CD8-positive, alpha-beta memory T cell (primary cell): ENCODE data around the gene CA5A. TPM values are rescaled to one million over a fixed set of nuclear protein-coding genes. Genes with fewer than 3 reads are reported as not detected.

ENCODE experiments used
- CTCF ChIA-PET: fragments of 350-600 bp; sonication (Branson Sonifier 250); formaldehyde crosslinking; loops from one replicate; lab custom pipeline; 2021; ENCODE audit warnings: antibody characterized with exemption; lab: Charles Lee
- POLR2A ChIA-PET: fragments of 350-600 bp; sonication (Branson Sonifier 250); formaldehyde crosslinking; loops from one replicate; lab custom pipeline; 2021; ENCODE audit warnings: antibody characterized with exemption; lab: Charles Lee
- DNase-seq, 5 donors: peaks; one replicate each; pipeline versions ENCODE4 v3.0.0 to v3.0.0-alpha.2; 2020 to 2022; ENCODE audit warnings: mixed read lengths in 1 of 5
- H3K27ac ChIP-seq: one replicate; pipeline ENCODE4 v1.7.0; 2013; ENCODE audit warnings: low read depth, mild to moderate bottlenecking, low read length, moderate library complexity
- H3K27me3 ChIP-seq: 2 replicates; pipeline ENCODE4 v1.7.0; 2013; ENCODE audit warnings: low read length, mild to moderate bottlenecking; ENCODE audit not compliant: insufficient read depth, poor library complexity, severe bottlenecking
- H3K36me3 ChIP-seq: 2 replicates; pipeline ENCODE4 v1.7.0; 2013; ENCODE audit warnings: mild to moderate bottlenecking, low read length, moderate library complexity; ENCODE audit not compliant: insufficient read depth
- H3K4me1 ChIP-seq: 2 replicates; pipeline ENCODE4 v1.7.0; 2013; ENCODE audit warnings: mild to moderate bottlenecking, low read length, moderate library complexity; ENCODE audit not compliant: insufficient read depth
- H3K4me3 ChIP-seq: 2 replicates; pipeline ENCODE4 v1.7.0; 2013; ENCODE audit warnings: mild to moderate bottlenecking, low read length
- H3K9me3 ChIP-seq: 2 replicates; pipeline ENCODE4 v1.7.0; 2013; ENCODE audit warnings: mild to moderate bottlenecking, low read length
- H3K27ac Mint-ChIP-seq, 8 donors: one replicate each; pipeline ENCODE4 v1.8.0; 2020 to 2021; ENCODE audit warnings: mixed read lengths in 8 of 8, mild to moderate bottlenecking in 6 of 8, inconsistent platforms in 3 of 8, moderate library complexity in 3 of 8
- H3K27me3 Mint-ChIP-seq, 2 donors: one replicate each; pipeline ENCODE4 v1.8.0; 2020 to 2021; ENCODE audit warnings: mixed read lengths in 2 of 2, mild to moderate bottlenecking in 1 of 2, moderate library complexity in 1 of 2
- H3K36me3 Mint-ChIP-seq, 3 donors: one replicate each; pipeline ENCODE4 v1.8.0; 2020 to 2021; ENCODE audit warnings: mixed read lengths in 3 of 3, inconsistent platforms in 1 of 3, mild to moderate bottlenecking in 1 of 3
- H3K4me1 Mint-ChIP-seq, 3 donors: one replicate each; pipeline ENCODE4 v1.8.0; 2020 to 2021; ENCODE audit warnings: mixed read lengths in 3 of 3, inconsistent platforms in 1 of 3, mild to moderate bottlenecking in 1 of 3
- H3K4me3 Mint-ChIP-seq, 7 donors: one replicate each; pipeline ENCODE4 v1.8.0; 2020 to 2021; ENCODE audit warnings: mixed read lengths in 7 of 7, mild to moderate bottlenecking in 6 of 7, moderate library complexity in 4 of 7, inconsistent platforms in 2 of 7
- H3K9me3 Mint-ChIP-seq, 5 donors: one replicate each; pipeline ENCODE4 v1.8.0; 2020 to 2022; ENCODE audit warnings: mixed read lengths in 5 of 5, mild to moderate bottlenecking in 3 of 5, moderate library complexity in 2 of 5, inconsistent platforms in 1 of 5
- polyA plus RNA-seq: library from polyadenylated mRNA; unstranded; fragments of 300-500 nt; fragmentation: Illumina TruSeq; gene quantifications from one replicate; pipeline ENCODE4 v1.2.3, GENCODE V29; 2021
- total RNA-seq, 2 experiments: library from RNA; stranded (reverse); gene quantifications; one replicate each; pipeline ENCODE4 v1.2.3, GENCODE V29; 2021

The CA5A gene
- total and polyA plus RNA-seq, 3 experiments from 2014 or later: not detected

DNA sequence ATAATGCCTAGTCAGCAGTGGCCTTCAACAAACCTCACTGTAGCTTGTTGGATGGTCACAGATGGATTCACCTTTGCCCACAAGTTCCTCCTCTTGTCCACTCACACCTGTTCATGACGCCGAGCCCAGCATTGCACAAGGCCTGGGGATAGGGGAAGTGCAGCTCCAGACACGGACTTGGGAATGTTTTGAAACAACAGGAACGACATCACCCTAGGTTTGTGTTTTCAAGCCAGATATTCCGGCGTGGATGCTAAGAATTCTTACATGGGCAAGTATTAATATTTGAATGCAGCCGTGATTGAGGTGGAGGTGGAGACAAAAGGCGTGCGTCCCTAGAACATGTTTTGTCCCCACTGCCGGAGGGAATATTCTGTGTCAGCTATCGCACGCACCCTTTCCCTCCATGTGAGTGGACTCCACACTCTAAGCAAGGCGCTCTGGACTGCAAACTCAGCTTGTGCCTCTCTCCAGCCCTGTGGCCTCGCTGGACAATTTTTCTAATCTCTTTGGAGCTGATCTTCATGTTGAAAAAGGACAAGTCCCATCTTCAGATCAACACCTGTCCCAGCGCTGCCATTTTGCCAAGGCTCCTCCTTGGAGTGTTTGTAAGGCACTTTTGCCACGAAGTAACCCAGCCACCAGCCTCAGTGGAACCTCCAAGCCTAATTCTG is 12.9 kb upstream of the CA5A start:
- H3K27me3 ChIP-seq: no peaks in the 10 kb centered on the region
- CTCF ChIA-PET: interaction anchor here (0.8 to 2.2 kb wide), 3 partner anchors 10 to 566 kb away, joined by 3 to 7 read pairs (median 3); partner anchors contain the start of gene FBXO31
- Mint-ChIP-seq H3K4me3 (peak overlapping the region; percentile 17 to 73 (median 45)), H3K4me1 (peaks cover 23 to 36% (median 23%) of the 10 kb centered on the region in 3 donors), H3K9me3 (no peaks in the 10 kb centered on the region), H3K27ac (peak overlapping the region in 2 of 8 donors; percentile 58 to 68), H3K36me3 (peaks cover 0 to 20% (median 7%) of the 10 kb centered on the region in 3 donors), H3K27me3 (peaks cover 5 to 9% of the 10 kb centered on the region in 2 donors)
- POLR2A ChIA-PET: no interaction called here
- H3K9me3 ChIP-seq: no peaks in the 10 kb centered on the region
- H3K36me3 ChIP-seq: no peaks in the 10 kb centered on the region
- H3K27ac ChIP-seq: no peak overlapping the region
- no peak for DNase-seq
- H3K4me3 ChIP-seq: no peak overlapping the region
- peaks cover 19% of the 10 kb centered on the region for H3K4me1 ChIP-seq

DNA sequence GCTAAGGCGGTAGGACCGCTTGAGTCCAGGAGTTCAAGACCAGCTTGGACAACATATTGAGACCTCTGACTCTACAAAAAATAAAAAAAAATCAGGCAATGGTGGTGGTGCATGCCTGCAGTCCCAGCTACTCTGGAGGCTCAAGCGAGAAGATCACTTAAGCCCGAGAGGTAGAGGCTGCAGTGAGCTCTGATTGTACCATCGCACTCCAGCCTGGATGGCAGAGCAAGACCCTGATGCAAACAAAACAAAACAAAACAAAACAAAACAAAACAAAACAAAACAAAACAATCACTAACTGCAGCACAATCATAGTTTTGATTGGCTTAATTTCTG is 12.4 kb upstream of the CA5A start:
- H3K27me3 Mint-ChIP-seq: peaks cover 5 to 9% of the 10 kb centered on the region in 2 donors
- H3K27me3 ChIP-seq: no peaks in the 10 kb centered on the region
- no peak overlapping the region for H3K27ac ChIP-seq
- ChIA-PET POLR2A (no interaction called here), CTCF (interaction anchor here (1.4 to 2.2 kb wide), 2 partner anchors 9 to 170 kb away, joined by 3 to 7 read pairs; no protein-coding TSS in a partner anchor)
- no peak overlapping the region for H3K27ac Mint-ChIP-seq
- H3K4me1 Mint-ChIP-seq: peaks cover 17 to 31% (median 18%) of the 10 kb centered on the region in 3 donors
- peak overlapping the region in 2 of 7 donors; percentile 40 to 46 for H3K4me3 Mint-ChIP-seq
- no peak overlapping the region for H3K4me3 ChIP-seq
- no peaks in the 10 kb centered on the region for H3K9me3 ChIP-seq
- peaks cover 0 to 15% (median 3%) of the 10 kb centered on the region in 3 donors for H3K36me3 Mint-ChIP-seq
- H3K4me1 ChIP-seq: peaks cover 17% of the 10 kb centered on the region
- no peaks in the 10 kb centered on the region for H3K36me3 ChIP-seq
- no peaks in the 10 kb centered on the region for H3K9me3 Mint-ChIP-seq
- no peak for DNase-seq

DNA sequence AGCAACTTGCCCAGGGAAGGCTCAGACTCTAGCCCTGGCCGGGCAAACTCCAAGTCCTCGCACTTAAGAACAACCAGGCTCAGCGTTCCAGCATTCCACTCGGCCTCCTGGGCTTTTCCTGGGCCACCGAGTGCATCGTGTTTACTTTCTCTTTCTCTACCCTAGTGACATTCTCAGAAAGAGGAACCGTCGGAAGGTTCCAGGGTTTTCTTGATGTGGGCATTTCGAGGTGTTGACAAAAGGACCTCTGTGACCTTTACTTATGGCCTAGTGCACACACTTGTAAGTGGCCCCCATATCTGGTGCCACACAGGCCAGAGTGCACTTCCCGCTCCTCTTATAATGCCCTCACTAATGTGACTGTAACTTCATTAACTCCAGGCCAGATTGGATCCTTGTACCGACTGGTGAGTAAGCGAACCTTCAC is 11.8 kb upstream of the CA5A start:
- H3K9me3 ChIP-seq: no peaks in the 10 kb centered on the region
- CTCF ChIA-PET: interaction anchor here (1.4 to 2.2 kb wide), 2 partner anchors 9 to 169 kb away, joined by 3 to 7 read pairs; no protein-coding TSS in a partner anchor
- Mint-ChIP-seq H3K27me3 (peaks cover 5 to 9% of the 10 kb centered on the region in 2 donors), H3K9me3 (no peaks in the 10 kb centered on the region), H3K4me1 (peaks cover 12 to 25% (median 12%) of the 10 kb centered on the region in 3 donors), H3K4me3 (no peak overlapping the region), H3K36me3 (peaks cover 0 to 10% (median 1%) of the 10 kb centered on the region in 3 donors), H3K27ac (peak overlapping the region in 1 of 8 donors; percentile 9)
- no peaks in the 10 kb centered on the region for H3K27me3 ChIP-seq
- DNase-seq: no peak
- H3K4me3 ChIP-seq: no peak overlapping the region
- H3K4me1 ChIP-seq: peaks cover 12% of the 10 kb centered on the region
- POLR2A ChIA-PET: no interaction called here
- H3K27ac ChIP-seq: no peak overlapping the region
- no peaks in the 10 kb centered on the region for H3K36me3 ChIP-seq

DNA sequence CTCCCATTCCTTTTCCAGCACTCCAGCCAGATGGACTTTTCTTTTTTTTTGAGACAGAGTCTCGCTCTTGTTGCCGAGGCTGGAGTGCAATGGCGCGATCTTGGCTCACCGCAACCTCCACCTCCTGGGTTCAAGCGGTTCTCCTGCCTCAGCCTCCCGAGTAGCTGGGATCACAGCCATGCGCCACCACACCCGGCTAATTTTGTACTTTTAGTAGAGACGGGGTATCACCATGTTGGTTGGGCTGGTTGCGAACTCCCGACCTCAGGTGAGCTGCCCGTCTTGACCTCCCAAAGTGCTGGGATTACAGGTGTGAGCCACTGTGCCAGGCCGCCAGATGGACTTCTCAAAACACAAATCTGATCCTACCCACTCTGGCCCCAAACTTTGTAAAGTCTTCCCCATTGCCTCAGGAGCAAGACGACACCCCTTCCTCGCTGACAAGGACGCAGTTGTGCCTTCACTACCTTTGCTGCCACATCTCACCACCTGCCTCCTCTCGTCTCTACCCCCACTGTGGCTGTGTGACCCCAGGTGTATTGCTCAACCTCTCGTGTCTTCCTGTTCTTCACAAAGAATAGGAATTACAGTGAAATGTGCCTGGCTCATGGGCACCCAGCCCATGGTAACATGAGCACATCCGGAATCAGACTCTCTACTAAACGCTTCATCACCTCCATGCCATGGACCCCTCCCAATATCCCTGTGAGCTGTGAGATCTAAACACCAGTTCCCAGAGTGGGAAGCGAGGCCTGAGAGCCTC is 11.2 kb upstream of the CA5A start:
- Mint-ChIP-seq H3K9me3 (no peaks in the 10 kb centered on the region), H3K27me3 (peaks cover 5 to 9% of the 10 kb centered on the region in 2 donors), H3K27ac (no peak overlapping the region), H3K4me3 (no peak overlapping the region), H3K36me3 (peaks cover 0 to 8% (median 1%) of the 10 kb centered on the region in 3 donors), H3K4me1 (peaks cover 7 to 20% (median 11%) of the 10 kb centered on the region in 3 donors)
- ChIA-PET POLR2A (no interaction called here), CTCF (interaction anchor here (2.2 kb wide), 1 partner anchor 168 kb away, joined by 7 read pairs; no protein-coding TSS in a partner anchor)
- no peaks in the 10 kb centered on the region for H3K36me3 ChIP-seq
- H3K4me3 ChIP-seq: no peak overlapping the region
- H3K4me1 ChIP-seq: peaks cover 6% of the 10 kb centered on the region
- DNase-seq: no peak
- H3K9me3 ChIP-seq: no peaks in the 10 kb centered on the region
- no peaks in the 10 kb centered on the region for H3K27me3 ChIP-seq
- H3K27ac ChIP-seq: no peak overlapping the region

DNA sequence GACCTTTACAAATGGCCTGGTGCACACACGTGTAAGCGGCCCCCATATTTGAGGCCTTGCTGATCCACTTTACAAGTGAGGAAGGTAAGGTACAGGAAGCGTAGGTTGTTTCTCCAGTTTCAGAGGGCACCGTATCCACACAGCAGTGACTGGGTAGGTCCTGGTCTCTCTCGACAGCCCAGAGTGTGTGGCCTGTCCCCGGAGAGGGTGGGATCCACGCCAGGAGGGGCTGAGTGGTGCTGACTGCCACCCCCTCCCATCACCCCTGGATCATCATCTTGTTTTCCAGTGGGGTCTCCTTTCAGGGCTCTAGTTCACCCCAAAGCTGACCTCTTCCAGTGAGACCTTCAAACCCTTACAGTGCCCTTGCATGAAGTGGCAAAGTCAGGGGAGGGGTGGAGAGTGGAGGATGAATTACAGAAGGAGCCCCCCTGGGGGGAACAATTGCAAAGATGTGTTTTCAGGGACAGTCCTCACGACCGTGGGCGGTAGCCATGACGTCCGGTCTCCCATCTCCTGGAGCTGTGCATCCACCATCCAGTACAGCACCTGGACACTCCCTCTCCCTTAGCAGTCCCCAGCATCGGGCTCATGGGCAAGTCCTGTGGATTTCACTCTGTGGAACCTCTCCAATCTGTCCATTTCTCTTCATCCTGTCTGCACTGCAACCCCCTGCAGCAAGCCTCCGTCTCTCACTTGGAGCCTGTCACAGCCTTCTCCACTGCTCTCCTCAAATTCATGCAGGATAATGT is 10.4 kb upstream of the CA5A start:
- H3K36me3 ChIP-seq: no peaks in the 10 kb centered on the region
- ChIA-PET CTCF (no interaction called here), POLR2A (no interaction called here)
- no peak overlapping the region for H3K27ac ChIP-seq
- DNase-seq: no peak
- H3K27me3 Mint-ChIP-seq: peaks cover 5 to 9% of the 10 kb centered on the region in 2 donors
- H3K4me1 Mint-ChIP-seq: peaks cover 0 to 14% (median 5%) of the 10 kb centered on the region in 3 donors
- no peak overlapping the region for H3K27ac Mint-ChIP-seq
- no peaks in the 10 kb centered on the region for H3K27me3 ChIP-seq
- no peaks in the 10 kb centered on the region for H3K9me3 Mint-ChIP-seq
- H3K9me3 ChIP-seq: no peaks in the 10 kb centered on the region
- no peak overlapping the region for H3K4me3 ChIP-seq
- H3K4me1 ChIP-seq: no peaks in the 10 kb centered on the region
- H3K4me3 Mint-ChIP-seq: no peak overlapping the region
- H3K36me3 Mint-ChIP-seq: peaks cover 0 to 3% (median 3%) of the 10 kb centered on the region in 3 donors

DNA sequence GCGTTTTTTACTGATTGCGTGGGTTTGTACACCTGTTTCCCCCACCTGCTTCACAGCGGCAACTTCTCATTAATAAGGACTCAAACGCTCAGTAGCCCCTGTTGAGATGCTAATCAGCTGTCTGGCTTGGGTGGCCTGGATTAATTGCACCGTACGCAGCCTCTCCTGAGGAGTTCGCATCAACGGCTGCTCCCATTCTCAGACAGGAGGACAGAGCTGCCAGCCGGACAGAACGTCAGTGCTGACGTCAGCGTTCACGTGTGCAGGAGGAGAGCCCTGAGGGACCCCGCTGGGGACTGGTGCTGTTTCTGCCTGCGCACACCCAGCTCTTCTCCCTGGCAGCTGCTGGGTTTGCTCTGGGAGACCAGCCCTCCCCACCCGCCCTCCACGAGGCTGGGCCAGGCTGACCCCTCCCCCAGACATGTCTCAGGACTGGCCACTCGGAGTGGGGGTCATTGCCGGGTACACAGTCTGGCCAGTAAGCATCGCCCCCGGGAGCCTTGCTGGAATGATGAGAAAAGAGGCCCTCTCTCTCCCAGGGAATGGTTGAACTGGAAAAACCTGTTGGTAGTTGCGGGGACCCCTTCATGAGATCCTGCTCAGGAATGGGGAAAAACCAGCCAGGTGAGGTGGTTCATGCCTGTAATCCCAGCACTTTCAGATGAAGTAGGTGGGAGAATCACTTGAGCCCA is 9.2 kb upstream of the CA5A start:
- no peaks in the 10 kb centered on the region for H3K9me3 Mint-ChIP-seq
- no peaks in the 10 kb centered on the region for H3K27me3 ChIP-seq
- H3K4me1 Mint-ChIP-seq: peaks cover 0 to 7% (median 0%) of the 10 kb centered on the region in 3 donors
- H3K4me1 ChIP-seq: no peaks in the 10 kb centered on the region
- no peak overlapping the region for H3K27ac Mint-ChIP-seq
- H3K36me3 Mint-ChIP-seq: peaks cover 0 to 3% (median 0%) of the 10 kb centered on the region in 3 donors
- H3K4me3 Mint-ChIP-seq: peak overlapping the region in 1 of 7 donors; percentile 32
- no peaks in the 10 kb centered on the region for H3K9me3 ChIP-seq
- no peak overlapping the region for H3K4me3 ChIP-seq
- H3K36me3 ChIP-seq: no peaks in the 10 kb centered on the region
- CTCF ChIA-PET: no interaction called here
- H3K27me3 Mint-ChIP-seq: peaks cover 3 to 9% of the 10 kb centered on the region in 2 donors
- H3K27ac ChIP-seq: no peak overlapping the region
- POLR2A ChIA-PET: no interaction called here
- DNase-seq: peak in 1 of 5 donors; percentile 42

DNA sequence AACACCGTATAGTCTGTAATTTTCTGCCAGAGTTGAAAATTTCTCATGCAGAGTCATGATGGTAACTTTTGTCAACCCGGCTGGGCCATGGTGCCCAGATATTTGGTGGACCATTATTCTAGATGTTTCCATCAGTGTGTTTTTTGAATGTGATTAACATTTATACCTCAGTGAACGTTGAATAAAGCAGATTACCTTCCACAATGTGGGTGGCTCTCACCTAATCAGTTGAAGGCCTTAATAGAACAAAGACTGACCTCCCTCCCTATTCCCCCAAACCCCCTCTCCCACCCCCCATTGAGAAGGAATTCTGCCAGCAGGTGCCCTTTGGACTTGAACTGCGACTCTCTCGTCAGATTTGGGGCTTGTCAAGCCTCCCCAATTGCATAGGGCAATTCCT is 6.4 kb upstream of the CA5A start:
- Mint-ChIP-seq H3K9me3 (no peaks in the 10 kb centered on the region), H3K36me3 (peaks cover 0 to 3% (median 0%) of the 10 kb centered on the region in 3 donors), H3K27me3 (peaks cover under 1 to 6% of the 10 kb centered on the region in 2 donors), H3K4me3 (no peak overlapping the region), H3K4me1 (peaks cover 0 to 7% (median 0%) of the 10 kb centered on the region in 3 donors), H3K27ac (no peak overlapping the region)
- H3K27ac ChIP-seq: no peak overlapping the region
- POLR2A ChIA-PET: no interaction called here
- H3K4me1 ChIP-seq: no peaks in the 10 kb centered on the region
- H3K9me3 ChIP-seq: no peaks in the 10 kb centered on the region
- DNase-seq: no peak
- CTCF ChIA-PET: no interaction called here
- H3K36me3 ChIP-seq: no peaks in the 10 kb centered on the region
- H3K27me3 ChIP-seq: no peaks in the 10 kb centered on the region
- H3K4me3 ChIP-seq: no peak overlapping the region
